ENCODE measurements around the gene GFRA1.

Gene GFRA1

DNA sequence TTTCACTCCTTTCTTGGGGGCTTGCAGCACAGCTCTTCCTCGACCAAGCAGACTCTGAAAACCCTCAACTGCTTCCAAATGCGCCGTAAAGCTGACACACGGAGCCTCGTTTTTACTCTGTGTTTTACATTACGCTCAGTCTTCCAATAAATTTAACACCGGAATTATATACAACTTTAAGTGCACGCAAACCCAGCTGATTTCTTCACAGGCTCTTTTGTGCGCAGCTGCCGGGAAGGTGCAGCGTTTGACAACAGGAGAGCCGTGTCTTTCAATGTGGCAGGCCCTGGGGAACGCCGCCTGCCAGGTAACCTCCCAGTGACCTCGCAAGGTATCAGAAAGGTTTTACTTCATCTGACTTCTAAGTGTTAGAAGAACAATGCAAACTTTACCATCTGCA, 35.0 kb downstream of the GFRA1 start:
- Histone ChIP-seq H3K4me1 (ENCODE audit: control insufficient read depth in 1 of 2, insufficient read depth in 2 of 2, low read length in 2 of 2) (peaks cover 0 to 9% of the 10 kb centered on the region in 2 donors), H3K4me3 (ENCODE audit: low read depth in 1 of 2, low read length in 2 of 2) (peak overlapping the region in 1 of 2 donors; percentile 6), H3K9me3 (ENCODE audit: control insufficient read depth in 1 of 2, low read length in 2 of 2) (no peaks in the 10 kb centered on the region), H3K27ac (ENCODE audit: low read length) (no peak overlapping the region), H3K27me3 (ENCODE audit: low read depth, low read length) (no peaks in the 10 kb centered on the region), H3K36me3 (ENCODE audit: control insufficient read depth in 1 of 2, insufficient read depth in 2 of 2, low read length in 2 of 2) (no peaks in the 10 kb centered on the region)

- Histone ChIP-seq H3K36me3 (ENCODE audit: control insufficient read depth in 1 of 2, insufficient read depth in 2 of 2, low read length in 2 of 2) (no peaks in the 10 kb centered on the region), H3K27ac (ENCODE audit: low read length) (no peak overlapping the region), H3K27me3 (ENCODE audit: low read depth, low read length) (no peaks in the 10 kb centered on the region), H3K4me1 (ENCODE audit: control insufficient read depth in 1 of 2, insufficient read depth in 2 of 2, low read length in 2 of 2) (peaks cover 0 to 9% of the 10 kb centered on the region in 2 donors), H3K9me3 (ENCODE audit: control insufficient read depth in 1 of 2, low read length in 2 of 2) (no peaks in the 10 kb centered on the region), H3K4me3 (ENCODE audit: low read depth in 1 of 2, low read length in 2 of 2) (peak overlapping the region in 1 of 2 donors; percentile 6)
Observed at GRCh38 chr10:116237260-116237659, 35.7 kb downstream of the GFRA1 start.

- Histone ChIP-seq H3K27ac (ENCODE audit: low read length) (no peak overlapping the region), H3K4me3 (ENCODE audit: low read depth in 1 of 2, low read length in 2 of 2) (no peak overlapping the region), H3K36me3 (ENCODE audit: control insufficient read depth in 1 of 2, insufficient read depth in 2 of 2, low read length in 2 of 2) (no peaks in the 10 kb centered on the region), H3K9me3 (ENCODE audit: control insufficient read depth in 1 of 2, low read length in 2 of 2) (no peaks in the 10 kb centered on the region), H3K27me3 (ENCODE audit: low read depth, low read length) (no peaks in the 10 kb centered on the region), H3K4me1 (ENCODE audit: control insufficient read depth in 1 of 2, insufficient read depth in 2 of 2, low read length in 2 of 2) (peaks cover 0 to 9% of the 10 kb centered on the region in 2 donors)
Observed at GRCh38 chr10:116233230-116233629, 39.8 kb downstream of the GFRA1 start.

DNA sequence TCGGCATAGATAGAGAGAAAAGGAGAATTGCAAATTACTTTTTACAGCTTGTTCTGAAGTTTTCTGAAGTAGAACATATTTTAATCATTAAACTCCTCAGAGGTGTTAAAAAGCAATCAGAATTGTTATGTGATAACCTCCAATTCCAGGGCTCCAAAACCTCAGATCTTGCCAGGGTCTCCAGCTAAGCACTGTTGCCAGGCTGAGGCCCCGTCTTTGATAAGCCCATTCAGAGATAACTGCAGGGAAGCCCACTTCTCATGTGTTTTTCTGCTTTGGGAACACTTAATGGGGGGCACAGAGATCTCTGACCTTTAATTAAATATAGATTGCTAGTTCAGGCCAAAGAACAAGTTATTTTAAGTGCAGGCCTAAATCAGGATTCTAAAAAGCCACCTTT, 40.4 kb downstream of the GFRA1 start:
- no peak overlapping the region for H3K27ac ChIP-seq (ENCODE audit: low read length)
- H3K4me1 ChIP-seq (ENCODE audit: control insufficient read depth in 1 of 2, insufficient read depth in 2 of 2, low read length in 2 of 2) = peaks cover 0 to 5% of the 10 kb centered on the region in 2 donors
- H3K36me3 ChIP-seq (ENCODE audit: control insufficient read depth in 1 of 2, insufficient read depth in 2 of 2, low read length in 2 of 2) = no peaks in the 10 kb centered on the region
- no peaks in the 10 kb centered on the region for H3K27me3 ChIP-seq (ENCODE audit: low read depth, low read length)
- H3K4me3 ChIP-seq (ENCODE audit: low read depth in 1 of 2, low read length in 2 of 2) = no peak overlapping the region
- H3K9me3 ChIP-seq (ENCODE audit: control insufficient read depth in 1 of 2, low read length in 2 of 2) = no peaks in the 10 kb centered on the region

DNA sequence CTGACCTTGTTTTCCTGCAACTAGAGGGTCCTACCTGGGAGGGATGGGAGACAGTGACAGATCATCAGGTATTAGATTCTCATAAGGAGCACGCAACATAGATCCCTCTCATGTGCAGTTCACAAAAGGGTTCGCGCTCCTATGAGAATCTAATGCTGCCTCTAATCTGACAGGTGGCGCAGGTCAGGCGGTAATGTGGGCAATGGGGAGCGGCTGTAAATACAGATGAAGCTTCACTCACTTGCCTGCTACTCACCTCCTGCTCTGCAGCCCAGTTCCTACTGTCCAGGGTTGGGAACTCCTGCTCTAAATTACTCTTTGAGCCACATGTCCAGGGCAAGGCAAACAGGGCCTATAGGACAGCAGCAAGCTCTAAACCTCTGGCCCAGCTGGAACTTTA, 46.2 kb downstream of the GFRA1 start:
- no peaks in the 10 kb centered on the region for H3K36me3 ChIP-seq (ENCODE audit: control insufficient read depth in 1 of 2, insufficient read depth in 2 of 2, low read length in 2 of 2)
- H3K4me1 ChIP-seq (ENCODE audit: control insufficient read depth in 1 of 2, insufficient read depth in 2 of 2, low read length in 2 of 2) = no peaks in the 10 kb centered on the region
- no peaks in the 10 kb centered on the region for H3K27me3 ChIP-seq (ENCODE audit: low read depth, low read length)
- H3K27ac ChIP-seq (ENCODE audit: low read length) = no peak overlapping the region
- H3K4me3 ChIP-seq (ENCODE audit: low read depth in 1 of 2, low read length in 2 of 2) = no peak overlapping the region
- H3K9me3 ChIP-seq (ENCODE audit: control insufficient read depth in 1 of 2, low read length in 2 of 2) = no peaks in the 10 kb centered on the region

GRCh38 chr10:116226053-116226452, 47.0 kb downstream of the GFRA1 start:
- no peak overlapping the region for H3K4me3 ChIP-seq (ENCODE audit: low read depth in 1 of 2, low read length in 2 of 2)
- H3K4me1 ChIP-seq (ENCODE audit: control insufficient read depth in 1 of 2, insufficient read depth in 2 of 2, low read length in 2 of 2) = no peaks in the 10 kb centered on the region
- no peaks in the 10 kb centered on the region for H3K36me3 ChIP-seq (ENCODE audit: control insufficient read depth in 1 of 2, insufficient read depth in 2 of 2, low read length in 2 of 2)
- H3K9me3 ChIP-seq (ENCODE audit: control insufficient read depth in 1 of 2, low read length in 2 of 2) = no peaks in the 10 kb centered on the region
- no peak overlapping the region for H3K27ac ChIP-seq (ENCODE audit: low read length)
- no peaks in the 10 kb centered on the region for H3K27me3 ChIP-seq (ENCODE audit: low read depth, low read length)

GRCh38 chr10:116223289-116223688, 49.7 kb downstream of the GFRA1 start:
- Histone ChIP-seq H3K27me3 (ENCODE audit: low read depth, low read length) (no peaks in the 10 kb centered on the region), H3K27ac (ENCODE audit: low read length) (no peak overlapping the region), H3K36me3 (ENCODE audit: control insufficient read depth in 1 of 2, insufficient read depth in 2 of 2, low read length in 2 of 2) (no peaks in the 10 kb centered on the region), H3K4me3 (ENCODE audit: low read depth in 1 of 2, low read length in 2 of 2) (no peak overlapping the region), H3K4me1 (ENCODE audit: control insufficient read depth in 1 of 2, insufficient read depth in 2 of 2, low read length in 2 of 2) (no peaks in the 10 kb centered on the region), H3K9me3 (ENCODE audit: control insufficient read depth in 1 of 2, low read length in 2 of 2) (no peaks in the 10 kb centered on the region)

- H3K4me1 ChIP-seq (ENCODE audit: control insufficient read depth in 1 of 2, insufficient read depth in 2 of 2, low read length in 2 of 2) = no peaks in the 10 kb centered on the region
- H3K9me3 ChIP-seq (ENCODE audit: control insufficient read depth in 1 of 2, low read length in 2 of 2) = no peaks in the 10 kb centered on the region
- no peaks in the 10 kb centered on the region for H3K27me3 ChIP-seq (ENCODE audit: low read depth, low read length)
- no peaks in the 10 kb centered on the region for H3K36me3 ChIP-seq (ENCODE audit: control insufficient read depth in 1 of 2, insufficient read depth in 2 of 2, low read length in 2 of 2)
- no peak overlapping the region for H3K4me3 ChIP-seq (ENCODE audit: low read depth in 1 of 2, low read length in 2 of 2)
- H3K27ac ChIP-seq (ENCODE audit: low read length) = no peak overlapping the region
Observed at GRCh38 chr10:116221053-116221452, 52.0 kb downstream of the GFRA1 start.

DNA sequence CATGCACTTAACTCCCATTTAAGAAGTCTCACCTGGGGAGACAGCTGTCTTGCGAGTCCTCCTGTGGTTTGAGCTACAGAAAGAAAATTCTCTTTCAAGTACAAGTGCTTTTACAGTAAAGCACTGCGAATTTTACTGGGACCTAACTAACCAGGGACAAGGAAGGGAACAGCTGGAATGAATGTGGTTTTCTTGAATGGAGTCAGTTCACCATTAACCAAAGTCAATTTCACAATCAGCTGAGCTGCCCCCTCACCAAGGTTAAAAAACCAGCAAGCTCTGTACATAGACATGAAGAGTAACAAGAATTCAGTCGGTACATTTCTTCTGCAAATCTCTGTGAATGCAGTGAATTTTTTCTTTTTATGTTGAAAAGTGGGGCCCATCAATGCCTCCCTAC, 56.3 kb downstream of the GFRA1 start:
- Histone ChIP-seq H3K4me1 (ENCODE audit: control insufficient read depth in 1 of 2, insufficient read depth in 2 of 2, low read length in 2 of 2) (peaks cover 0 to under 1% of the 10 kb centered on the region in 2 donors), H3K9me3 (ENCODE audit: control insufficient read depth in 1 of 2, low read length in 2 of 2) (no peaks in the 10 kb centered on the region), H3K4me3 (ENCODE audit: low read depth in 1 of 2, low read length in 2 of 2) (no peak overlapping the region), H3K27ac (ENCODE audit: low read length) (no peak overlapping the region), H3K27me3 (ENCODE audit: low read depth, low read length) (no peaks in the 10 kb centered on the region), H3K36me3 (ENCODE audit: control insufficient read depth in 1 of 2, insufficient read depth in 2 of 2, low read length in 2 of 2) (no peaks in the 10 kb centered on the region)

GRCh38 chr10:116215651-116216050, 57.4 kb downstream of the GFRA1 start:
- Histone ChIP-seq H3K9me3 (ENCODE audit: control insufficient read depth in 1 of 2, low read length in 2 of 2) (no peaks in the 10 kb centered on the region), H3K27ac (ENCODE audit: low read length) (no peak overlapping the region), H3K27me3 (ENCODE audit: low read depth, low read length) (no peaks in the 10 kb centered on the region), H3K4me3 (ENCODE audit: low read depth in 1 of 2, low read length in 2 of 2) (no peak overlapping the region), H3K36me3 (ENCODE audit: control insufficient read depth in 1 of 2, insufficient read depth in 2 of 2, low read length in 2 of 2) (no peaks in the 10 kb centered on the region), H3K4me1 (ENCODE audit: control insufficient read depth in 1 of 2, insufficient read depth in 2 of 2, low read length in 2 of 2) (peaks cover 0 to 11% of the 10 kb centered on the region in 2 donors)

DNA sequence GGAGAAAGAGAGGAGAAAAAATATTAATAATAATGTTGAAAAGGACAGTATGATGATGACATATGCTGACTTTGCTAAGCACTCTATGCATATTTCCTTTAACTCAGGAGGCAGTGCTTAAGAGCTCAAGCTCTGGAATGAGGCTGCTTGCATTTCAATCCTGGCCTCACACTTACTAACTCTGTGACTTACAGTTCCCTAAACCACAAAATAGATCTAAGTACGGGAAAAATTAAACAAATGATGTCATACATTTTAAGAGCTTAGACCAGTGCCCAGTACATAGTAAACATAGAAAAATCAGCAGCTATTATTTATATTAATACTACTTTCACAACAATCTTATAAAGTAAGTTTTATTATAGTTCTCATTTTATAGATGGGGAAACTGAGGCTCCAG, 61.3 kb downstream of the GFRA1 start:
- Histone ChIP-seq H3K9me3 (ENCODE audit: control insufficient read depth in 1 of 2, low read length in 2 of 2) (no peaks in the 10 kb centered on the region), H3K4me1 (ENCODE audit: control insufficient read depth in 1 of 2, insufficient read depth in 2 of 2, low read length in 2 of 2) (peaks cover 0 to 14% of the 10 kb centered on the region in 2 donors), H3K36me3 (ENCODE audit: control insufficient read depth in 1 of 2, insufficient read depth in 2 of 2, low read length in 2 of 2) (no peaks in the 10 kb centered on the region), H3K27me3 (ENCODE audit: low read depth, low read length) (no peaks in the 10 kb centered on the region), H3K4me3 (ENCODE audit: low read depth in 1 of 2, low read length in 2 of 2) (no peak overlapping the region), H3K27ac (ENCODE audit: low read length) (no peak overlapping the region)

GRCh38 chr10:116210588-116211346, 62.2 kb downstream of the GFRA1 start:
- no peak overlapping the region for H3K4me3 ChIP-seq (ENCODE audit: low read depth in 1 of 2, low read length in 2 of 2)
- H3K36me3 ChIP-seq (ENCODE audit: control insufficient read depth in 1 of 2, insufficient read depth in 2 of 2, low read length in 2 of 2) = no peaks in the 10 kb centered on the region
- no peak overlapping the region for H3K27ac ChIP-seq (ENCODE audit: low read length)
- no peaks in the 10 kb centered on the region for H3K27me3 ChIP-seq (ENCODE audit: low read depth, low read length)
- H3K4me1 ChIP-seq (ENCODE audit: control insufficient read depth in 1 of 2, insufficient read depth in 2 of 2, low read length in 2 of 2) = peaks cover 0 to 14% of the 10 kb centered on the region in 2 donors
- H3K9me3 ChIP-seq (ENCODE audit: control insufficient read depth in 1 of 2, low read length in 2 of 2) = no peaks in the 10 kb centered on the region

Measured in muscle layer of duodenum (tissue), 2 donors.